SW 1271 (cell line): ENCODE data around the gene HPN.

Experiments
- DNase-seq, 2 experiments: peaks; one replicate each; lab custom pipeline; 2025; lab: John Stamatoyannopoulos, UW

The HPN gene

DNA sequence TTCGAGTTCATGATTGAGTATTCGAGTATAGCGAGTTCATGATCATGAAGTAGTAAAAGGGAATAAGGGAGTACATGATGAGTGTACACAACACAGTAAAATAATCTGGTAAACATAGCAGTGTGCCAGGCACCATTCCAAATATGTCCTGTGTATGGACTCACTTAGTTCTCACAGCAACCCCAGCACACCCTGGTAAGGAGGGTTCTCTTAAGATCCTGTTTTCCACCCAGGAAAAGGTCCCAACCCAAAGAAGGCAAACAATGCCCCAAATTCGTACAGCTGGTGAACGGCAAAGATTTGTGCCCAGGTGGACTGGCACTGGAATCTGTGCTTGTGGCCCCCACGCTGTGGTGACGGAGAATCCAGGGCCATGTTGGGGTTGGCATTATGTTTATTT, 21.4 kb downstream of the HPN start:
- no peak for DNase-seq

DNA sequence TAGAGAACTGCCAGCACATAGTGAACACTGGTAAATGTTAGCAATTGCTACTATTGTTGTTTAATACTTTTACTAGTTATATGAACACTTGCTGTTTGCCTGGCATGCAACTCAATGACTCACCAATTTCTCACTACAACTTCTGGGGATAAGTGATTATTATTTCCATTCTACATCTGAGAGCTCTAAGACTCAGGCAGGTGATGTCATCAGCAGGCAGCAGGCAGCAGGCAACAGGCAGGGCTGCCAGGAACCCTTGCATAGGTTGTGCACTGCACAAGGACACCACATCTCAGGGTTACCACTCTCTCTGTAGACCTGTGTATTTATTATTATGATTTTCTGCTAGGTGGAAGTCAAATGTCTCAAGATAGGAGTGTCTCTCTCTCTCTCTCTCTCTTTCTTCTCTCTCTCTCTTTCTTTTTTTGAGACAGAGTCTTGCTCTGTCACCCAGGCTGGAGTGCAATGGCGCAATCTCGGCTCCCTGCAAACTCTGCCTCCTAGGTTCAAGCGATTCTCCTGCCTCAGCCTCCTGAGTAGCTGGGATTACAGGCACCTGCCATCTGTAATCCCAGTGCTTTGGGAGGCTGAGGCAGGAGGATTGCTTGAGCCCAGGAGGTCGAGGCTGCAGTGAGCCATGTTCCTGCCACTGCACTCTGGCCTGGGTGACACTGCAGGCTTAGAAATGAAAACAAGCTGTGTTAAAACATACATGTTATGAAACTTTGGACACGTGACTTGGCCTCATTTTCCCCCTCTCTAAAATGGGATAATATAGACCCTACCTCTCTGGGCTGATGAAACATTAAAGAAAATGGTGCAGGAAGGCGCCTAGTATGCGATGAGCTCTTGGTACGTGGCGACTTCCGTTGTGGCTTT, 22.7 kb downstream of the HPN start:
- DNase-seq = peak in 1 of 2 experiments; percentile 33

DNA sequence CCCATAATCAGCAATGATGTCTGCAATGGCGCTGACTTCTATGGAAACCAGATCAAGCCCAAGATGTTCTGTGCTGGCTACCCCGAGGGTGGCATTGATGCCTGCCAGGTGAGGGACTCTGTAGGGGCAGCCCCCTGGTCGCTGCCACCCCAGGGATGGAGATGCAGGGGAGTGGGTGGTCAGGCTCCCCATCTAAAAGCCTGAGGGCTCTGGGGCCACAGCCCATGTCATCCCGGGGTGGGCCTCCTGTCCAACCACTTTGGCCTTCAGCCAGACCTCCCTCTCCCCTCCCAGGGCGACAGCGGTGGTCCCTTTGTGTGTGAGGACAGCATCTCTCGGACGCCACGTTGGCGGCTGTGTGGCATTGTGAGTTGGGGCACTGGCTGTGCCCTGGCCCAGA, 24.1 kb downstream of the HPN start:
- no peak for DNase-seq

DNA sequence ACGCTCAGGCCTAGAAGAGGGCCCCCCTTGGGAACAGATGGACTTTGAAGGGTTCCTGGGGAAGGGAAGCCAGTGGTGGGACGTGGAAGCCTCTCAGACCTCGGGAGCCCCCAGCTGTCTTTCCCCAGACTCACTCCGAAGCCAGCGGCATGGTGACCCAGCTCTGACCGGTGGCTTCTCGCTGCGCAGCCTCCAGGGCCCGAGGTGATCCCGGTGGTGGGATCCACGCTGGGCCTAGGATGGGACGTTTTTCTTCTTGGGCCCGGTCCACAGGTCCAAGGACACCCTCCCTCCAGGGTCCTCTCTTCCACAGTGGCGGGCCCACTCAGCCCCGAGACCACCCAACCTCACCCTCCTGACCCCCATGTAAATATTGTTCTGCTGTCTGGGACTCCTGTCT, 24.6 kb downstream of the HPN start:
- DNase-seq = no peak

DNA sequence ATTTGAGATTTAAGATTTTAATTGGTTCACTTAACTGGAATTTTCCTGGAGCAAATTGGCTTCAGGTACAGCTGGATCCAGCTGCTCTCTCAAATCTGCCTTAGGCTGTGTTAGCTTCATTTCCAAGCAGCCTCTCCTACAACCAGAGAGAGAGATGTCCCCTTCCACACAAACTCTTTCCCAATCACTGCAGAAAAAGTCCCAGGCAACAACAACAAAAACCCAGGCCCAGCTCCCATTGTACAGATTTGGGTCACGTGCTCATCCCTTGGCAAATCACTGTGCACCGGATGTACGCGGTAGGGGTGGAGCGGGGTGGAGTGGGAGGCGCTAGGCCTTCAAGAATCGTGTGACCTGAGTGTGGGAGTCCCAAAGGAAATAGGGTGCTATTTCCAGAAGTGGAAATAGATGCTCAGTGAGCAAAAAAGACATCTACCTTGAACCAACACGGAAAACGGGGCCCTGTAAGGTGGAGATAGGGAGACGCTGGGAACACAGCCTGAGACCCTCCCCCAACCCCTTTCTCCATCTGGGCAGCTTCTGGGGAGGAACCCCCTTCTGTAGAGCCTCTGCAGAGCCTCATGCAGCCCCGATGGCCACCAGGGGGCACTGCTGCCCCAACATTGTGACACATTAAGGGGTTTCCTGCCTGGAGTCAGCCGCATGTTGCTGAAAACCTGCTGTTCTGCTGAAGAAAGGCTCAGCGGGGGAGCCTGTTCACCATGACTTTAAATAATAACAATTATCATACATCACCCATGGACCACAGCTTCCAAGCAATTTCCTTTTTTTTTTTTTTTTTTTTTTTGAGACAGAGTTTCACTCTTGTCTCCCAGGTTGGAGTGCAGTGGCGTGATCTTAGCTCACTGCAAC, 25.4 kb downstream of the HPN start:
- peak; percentile 21 to 33 for DNase-seq

DNA sequence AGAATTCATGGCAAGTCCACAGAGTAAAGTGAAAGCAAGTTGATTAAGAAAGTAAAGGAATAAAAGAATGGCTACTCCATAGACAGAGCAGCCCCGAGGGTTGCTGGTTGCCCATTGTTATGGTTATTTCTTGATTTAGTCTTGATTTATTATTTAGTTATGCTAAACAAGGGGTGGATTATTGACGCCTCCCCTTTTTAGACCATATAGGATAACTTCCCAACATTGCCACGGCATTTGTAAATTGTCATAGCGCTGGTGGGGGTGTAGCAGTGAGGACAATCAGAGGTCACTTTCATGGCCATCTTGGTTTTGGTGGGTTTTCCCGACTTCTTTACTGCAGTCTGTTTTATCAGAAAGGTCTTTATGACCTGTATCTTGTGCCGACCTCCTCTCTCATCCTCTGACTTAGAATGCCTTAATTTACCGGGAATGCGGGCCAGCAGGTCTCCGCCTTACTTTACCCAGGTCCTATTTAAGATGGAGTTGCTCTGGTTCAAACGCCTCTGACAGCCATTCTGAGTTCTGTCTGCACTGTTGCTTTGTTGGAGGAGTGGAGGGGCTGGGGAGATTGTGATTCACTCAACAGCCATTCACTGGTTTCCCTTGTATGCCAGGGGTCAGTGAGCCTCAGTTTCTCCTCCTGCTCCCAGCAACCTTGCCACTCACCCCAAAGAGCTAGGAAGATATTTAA, 27.6 kb downstream of the HPN start:
- no peak for DNase-seq

DNA sequence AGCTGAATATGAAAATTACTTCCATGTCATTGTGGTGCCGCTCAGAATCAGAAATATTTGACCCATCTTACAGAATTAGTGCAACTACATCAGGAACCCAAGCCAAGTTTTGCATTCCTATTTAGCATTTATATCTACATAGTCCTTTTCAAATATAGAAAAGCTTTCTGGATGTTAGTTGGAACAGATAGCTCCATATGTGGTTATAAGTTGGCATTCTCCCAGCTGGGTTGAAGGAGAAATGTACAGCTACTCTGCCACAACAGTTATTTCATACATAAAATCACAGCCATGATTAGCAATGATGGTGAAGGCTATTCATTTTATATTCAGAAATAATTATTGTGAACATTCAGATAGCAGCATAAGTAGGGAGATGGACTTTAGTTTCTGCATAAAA, 28.2 kb downstream of the HPN start:
- DNase-seq = no peak

DNA sequence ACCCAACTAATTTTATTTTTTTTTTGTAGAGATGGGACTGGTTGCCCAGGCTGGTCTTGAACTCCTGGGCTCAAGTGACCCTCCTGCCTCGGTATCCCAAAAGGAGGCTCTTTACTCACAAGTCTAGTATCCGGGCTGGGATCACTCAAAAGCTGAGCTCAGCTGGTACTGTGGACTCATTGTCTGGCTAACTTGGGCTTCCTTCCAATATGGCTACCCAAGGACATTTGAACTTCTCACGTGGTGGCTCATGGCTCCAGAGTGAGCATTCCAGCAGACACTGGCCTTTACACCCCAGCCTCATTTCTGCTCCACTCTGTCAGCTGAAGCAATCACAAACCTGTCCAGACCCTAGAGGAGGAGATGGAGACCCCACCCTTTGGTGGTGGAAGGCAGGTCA, 28.9 kb downstream of the HPN start:
- DNase-seq = no peak

DNA sequence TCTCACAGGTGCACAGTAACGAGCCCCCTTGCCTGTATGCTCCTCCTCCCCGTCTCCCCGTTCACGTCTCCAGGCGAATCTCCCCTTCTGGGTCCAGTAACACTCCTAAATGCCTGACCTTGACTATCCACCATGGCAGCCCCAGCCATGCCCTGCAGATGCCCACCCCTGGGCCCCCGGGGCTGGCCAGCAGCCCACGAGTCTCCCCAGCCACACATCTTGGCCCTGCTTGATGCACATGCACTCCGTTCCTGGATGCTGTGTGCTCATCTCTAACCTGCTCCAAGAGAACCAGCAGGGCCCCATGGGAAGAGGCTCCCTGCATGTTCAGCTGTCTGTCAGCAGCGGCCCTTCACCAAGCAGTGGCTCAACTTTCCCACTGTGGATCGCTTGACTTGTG, 32.0 kb downstream of the HPN start:
- DNase-seq = no peak

DNA sequence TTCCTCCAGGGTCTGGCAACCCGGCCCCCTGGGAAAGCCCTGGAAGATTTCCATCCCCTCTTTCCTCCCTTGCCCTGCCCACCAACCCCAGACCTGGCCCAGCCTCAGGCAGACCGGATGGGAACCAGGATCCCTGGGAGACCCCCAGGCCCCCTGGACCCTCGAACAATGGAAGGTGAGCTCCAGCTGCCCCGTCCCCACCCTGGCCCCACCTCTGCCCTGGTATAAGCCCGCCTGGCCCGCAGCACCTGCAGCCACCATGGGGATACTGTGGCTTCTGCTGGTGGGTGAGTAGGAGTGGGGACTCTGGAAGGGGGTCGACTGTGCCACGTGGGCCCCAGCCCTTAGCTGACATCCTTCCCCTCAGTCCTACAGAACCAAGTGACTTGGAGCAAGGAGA, 32.4 kb downstream of the HPN start:
- DNase-seq = no peak

DNA sequence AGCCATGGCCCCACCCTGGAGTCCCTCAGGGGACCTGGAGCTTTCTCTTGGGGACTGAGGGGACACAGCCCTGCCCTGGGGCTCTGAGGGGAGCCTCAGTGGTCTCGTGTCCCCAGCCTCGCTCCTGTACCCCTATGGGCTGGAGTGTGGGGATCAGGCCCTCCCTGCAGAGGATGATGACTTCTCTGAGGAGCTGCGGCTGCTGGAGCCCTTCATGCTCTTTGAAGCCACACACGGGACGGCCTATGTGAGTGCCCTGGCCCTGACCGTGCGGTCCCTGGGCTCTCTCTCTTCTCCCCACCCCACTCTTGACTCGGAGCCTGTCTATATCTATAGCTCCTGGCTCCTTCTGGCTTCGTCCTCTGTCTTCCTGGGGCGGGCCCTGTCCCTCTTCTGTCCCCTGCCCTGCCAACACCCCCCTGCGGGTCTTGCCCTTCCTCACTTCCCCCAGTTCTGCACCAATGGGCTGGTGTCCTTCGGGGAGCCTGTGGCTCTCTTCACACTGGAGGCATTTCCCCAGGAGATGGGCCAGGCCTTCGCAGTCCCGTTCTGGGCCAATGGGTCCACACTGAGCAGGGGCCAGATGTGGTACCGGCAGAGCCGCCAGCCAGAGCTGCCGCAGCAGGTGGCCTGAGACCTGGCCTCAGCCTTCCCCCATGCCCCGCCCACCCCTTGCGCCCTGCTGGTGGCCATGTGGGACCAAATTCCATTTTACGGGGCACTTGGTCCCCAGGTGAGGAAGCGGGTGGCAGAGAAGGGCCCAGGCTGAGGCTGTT, 33.1 kb downstream of the HPN start:
- no peak for DNase-seq

DNA sequence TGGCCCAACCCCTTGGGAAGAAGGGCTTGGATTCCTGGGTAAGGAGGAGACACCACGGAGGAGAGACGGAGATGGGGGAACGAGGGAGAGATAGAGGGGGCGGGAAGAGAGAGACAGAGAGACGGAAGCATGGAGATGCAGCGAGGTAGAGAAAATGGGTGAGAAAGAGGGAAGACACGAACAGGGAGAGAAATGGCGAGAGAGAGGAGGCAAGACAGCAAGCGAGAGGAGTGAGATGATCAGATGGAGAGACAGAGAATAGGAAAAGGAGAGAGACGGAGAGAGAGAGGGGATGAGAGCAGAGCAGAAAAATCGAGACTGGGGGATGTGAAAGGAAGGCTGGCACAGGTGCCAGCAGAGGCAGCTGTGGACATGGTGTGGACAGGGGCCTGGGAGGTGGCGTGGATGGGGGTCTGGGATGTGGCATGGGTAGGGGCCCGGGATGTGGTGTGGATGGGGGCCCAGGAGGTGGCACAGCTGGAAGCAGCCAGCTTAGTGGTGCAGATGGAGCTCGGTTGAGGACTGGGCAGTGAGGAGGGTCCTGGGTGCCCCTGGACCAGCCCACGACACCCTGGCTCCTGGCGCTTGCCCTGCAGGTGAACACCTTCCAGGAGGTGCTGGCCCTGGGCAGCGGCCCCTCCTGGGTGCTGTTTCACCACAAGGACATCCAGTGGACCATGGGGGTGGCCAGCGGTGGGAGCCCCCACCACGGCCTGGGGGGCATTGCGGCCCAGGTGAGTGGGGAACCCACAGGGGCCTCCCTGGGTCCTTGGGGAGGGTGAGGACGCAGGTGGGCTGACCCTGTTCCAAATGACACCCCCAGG, 33.9 kb downstream of the HPN start:
- no peak for DNase-seq

DNA sequence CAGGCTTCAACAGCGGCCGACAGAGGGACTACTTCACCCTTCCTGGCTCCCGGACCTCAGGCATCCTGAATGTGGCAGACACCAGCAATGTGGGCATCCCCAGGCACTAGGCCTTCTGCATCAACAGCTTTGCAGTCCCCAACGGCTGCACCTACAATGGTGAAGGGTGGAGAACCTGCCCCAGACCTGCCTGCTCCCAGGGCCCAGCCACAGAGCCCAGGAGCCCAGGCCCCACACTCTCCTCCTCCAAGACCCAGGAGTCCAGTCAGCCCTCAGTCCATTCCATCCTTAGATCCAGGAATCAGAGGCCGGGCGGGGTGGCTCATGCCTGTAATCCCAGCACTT, 34.5 kb downstream of the HPN start:
- no peak for DNase-seq

DNA sequence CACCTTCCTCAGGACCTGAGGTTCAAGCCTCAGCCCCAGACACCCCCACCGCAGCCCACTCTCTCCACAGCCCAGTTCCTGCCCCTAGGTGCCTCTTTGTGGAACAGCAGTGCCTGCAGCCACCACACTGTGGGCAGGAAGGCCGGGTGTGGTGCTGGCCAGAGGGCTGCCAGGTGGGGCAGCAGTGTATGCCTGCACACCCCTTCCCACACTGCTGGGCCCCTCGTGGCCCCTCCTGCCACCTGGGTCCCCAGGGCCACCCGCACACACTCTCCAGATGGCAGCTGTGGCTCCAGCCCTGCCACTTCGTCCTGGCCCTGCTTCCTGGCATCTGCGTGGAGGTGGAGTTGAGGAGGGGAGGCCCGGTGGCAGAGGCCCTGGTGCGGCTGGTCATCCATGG, 35.1 kb downstream of the HPN start:
- no peak for DNase-seq

DNA sequence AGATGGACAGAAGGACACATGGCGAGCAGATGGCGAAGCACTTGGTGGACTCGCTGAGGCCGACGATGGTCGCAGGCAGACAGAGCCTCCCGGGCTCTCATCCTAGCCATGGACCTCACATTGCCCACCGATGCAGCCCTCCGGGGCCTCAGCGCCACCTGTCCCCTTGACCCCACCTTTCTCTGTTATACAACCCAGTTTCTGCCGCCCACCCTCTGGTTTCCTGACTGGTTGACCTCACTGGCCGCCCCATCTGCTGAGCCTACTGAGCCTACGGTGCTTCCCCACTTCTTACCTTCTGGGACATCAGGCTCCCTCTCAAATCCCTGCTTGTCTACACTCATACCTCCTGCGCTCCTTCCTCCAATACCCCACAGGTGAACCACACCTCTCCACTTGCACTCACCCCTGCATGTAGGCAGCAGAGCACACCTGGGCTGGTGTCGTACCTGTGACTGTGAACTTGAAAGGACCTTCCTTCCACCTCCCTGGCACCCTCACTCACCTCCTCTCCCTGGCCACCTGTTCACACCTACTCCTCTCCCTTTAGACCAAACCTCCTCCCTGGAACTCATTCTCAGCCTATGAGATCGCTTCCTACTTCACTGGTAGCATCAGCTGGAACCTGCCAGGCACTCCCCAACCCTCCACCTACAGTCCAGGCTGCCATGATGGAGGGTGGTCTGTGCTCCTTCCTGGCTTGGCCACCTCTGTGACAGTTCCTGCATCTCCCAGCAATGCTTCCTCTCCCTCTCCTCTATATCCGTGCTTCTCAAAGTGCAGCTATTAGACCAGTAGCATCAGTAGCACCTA, 36.1 kb downstream of the HPN start:
- no peak for DNase-seq

DNA sequence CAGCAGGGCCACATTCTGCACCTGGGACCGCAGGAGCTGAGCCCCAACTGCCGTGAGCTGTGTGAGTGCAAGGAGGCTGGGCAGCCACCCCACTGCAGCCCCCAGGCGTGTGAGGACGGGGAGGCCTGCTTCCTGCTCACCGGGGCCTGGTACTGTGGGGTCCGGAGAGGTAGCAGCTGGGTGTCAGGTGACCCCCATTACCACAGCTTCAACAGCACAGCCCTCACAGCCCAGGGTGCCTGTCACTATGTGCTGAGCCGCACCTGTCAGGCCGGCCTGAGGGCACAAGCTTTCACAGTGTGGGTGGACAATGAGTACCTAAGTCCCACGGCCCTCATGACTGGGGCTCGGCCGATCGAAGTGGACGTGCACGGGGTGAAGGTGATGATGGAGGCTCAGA, 38.3 kb downstream of the HPN start:
- DNase-seq = no peak

DNA sequence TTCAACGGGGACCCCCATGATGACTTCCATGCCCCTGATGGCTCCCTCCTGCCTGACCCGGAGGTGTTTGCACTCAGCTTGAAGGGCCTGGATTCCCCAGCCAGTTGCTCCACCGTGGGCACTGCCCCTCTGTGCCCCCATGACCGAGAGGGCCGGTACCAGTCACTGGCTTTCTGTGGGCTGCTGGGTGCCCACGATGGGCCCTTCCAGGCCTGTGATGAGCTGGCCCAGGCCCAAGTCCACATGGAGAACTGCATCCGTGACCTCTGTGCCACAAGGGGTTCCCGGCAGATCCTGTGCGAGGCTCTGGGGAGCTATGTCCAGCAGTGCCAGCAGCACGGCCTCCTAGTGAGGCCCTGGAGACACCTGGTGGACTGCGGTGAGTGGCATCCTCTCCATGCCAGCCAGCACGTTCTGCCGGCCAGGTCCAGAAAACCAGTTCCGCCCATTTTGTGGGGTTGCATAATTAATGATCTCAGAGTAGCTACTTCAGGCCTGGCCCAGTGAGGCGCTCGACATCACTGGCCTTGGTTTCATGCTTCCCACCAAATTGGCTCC, 39.2 kb downstream of the HPN start:
- DNase-seq = no peak

DNA sequence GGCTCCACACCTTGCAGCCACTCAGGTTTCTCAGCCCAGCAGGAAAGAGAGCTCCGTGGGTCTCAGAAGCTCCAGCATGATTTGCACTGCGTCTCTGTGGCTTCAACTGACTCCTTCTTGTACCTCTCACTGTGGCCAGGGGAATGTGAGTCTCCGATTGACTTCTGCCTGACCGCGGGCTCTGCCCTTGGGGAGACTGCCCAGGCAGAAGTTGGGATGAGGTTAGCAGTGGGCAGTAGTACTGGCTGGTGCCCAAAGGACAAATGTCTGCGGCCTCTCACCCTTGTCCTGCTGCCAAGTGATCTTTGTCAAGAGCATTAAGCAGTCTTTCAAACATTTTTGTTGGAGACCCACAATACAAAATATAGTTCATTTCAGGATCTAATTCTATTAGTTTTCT, 39.7 kb downstream of the HPN start:
- DNase-seq = no peak

DNA sequence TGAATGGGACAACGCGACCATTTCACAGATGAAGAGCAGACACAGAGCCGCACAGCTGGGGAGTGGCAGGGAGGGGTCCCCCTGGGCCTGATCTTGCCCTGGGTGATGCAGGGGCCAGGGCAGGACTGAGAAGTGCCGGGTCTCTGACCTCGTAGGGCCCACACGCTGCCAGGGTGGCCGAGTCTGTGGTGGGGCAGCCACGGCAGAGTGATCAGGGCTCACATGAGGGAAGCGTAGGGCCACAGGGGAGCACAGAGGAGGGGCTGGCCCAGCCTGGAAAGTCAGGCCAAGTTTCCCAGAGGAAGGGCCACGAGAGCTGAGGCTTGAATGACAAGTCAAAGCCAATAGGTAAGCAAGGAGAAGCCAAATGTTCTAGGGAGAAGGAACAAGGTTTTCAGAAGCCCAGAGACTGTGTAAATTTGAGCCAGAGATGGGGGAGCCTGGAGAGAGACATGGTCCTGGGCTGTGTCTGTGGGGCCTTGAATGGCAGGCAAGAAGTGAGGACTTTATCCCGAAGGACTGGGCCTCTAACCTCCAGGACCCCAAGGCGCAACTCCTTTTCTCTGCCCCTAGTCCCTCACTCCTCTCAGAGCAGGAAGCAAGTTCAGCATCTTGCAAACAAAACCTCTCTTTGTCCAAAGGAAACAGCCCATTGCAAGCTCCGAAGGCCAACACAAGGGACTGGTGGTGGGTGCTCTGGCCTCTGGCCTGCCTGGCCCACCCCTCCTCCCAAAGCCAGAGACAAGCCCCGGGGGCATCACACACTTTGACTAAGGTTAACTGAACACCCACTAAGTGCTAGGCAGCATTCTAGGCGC, 42.4 kb downstream of the HPN start:
- no peak for DNase-seq
